Ishikawa (cell line): ENCODE data around the gene CELF2.

ENCODE experiments used
- CEBPB ChIP-seq: IDR thresholded peaks from 2 replicates; pipeline ENCODE4 v1.6.1; 2012
- CREB1 ChIP-seq: IDR thresholded peaks from 2 replicates; pipeline ENCODE4 v1.6.1; 2012; ENCODE audit warnings: low read depth
- EGR1 ChIP-seq: IDR thresholded peaks from 2 replicates; pipeline ENCODE4 v1.6.1; 2012
- EP300 ChIP-seq: IDR thresholded peaks from 2 replicates; pipeline ENCODE4 v1.6.1; 2012; ENCODE audit warnings: borderline replicate concordance
- FOXM1 ChIP-seq: IDR thresholded peaks from 2 replicates; pipeline ENCODE4 v1.6.1; 2012; ENCODE audit warnings: low read depth, borderline replicate concordance
- NFIC ChIP-seq: IDR thresholded peaks from 2 replicates; pipeline ENCODE4 v1.6.1; 2012
- RAD21 ChIP-seq: IDR thresholded peaks from 2 replicates; pipeline ENCODE4 v1.6.1; 2012; ENCODE audit warnings: low read depth
- TAF1 ChIP-seq: IDR thresholded peaks from 2 replicates; pipeline ENCODE4 v1.6.1; 2012; ENCODE audit warnings: low read depth, mild to moderate bottlenecking
- TCF12 ChIP-seq: IDR thresholded peaks from 2 replicates; pipeline ENCODE4 v1.6.1; 2012; ENCODE audit warnings: low read depth
- TEAD4 ChIP-seq: IDR thresholded peaks from 2 replicates; pipeline ENCODE4 v1.6.1; 2012
- YY1 ChIP-seq: IDR thresholded peaks from 2 replicates; pipeline ENCODE4 v1.6.1; 2012; ENCODE audit warnings: low read depth
- ZBTB7A ChIP-seq: IDR thresholded peaks from 2 replicates; pipeline ENCODE4 v1.6.1; 2012; ENCODE audit warnings: low read depth
- TF ChIP-seq, protein P1 (sequence below): IDR thresholded peaks from 2 replicates; pipeline ENCODE4 v1.6.1; 2012
- TF ChIP-seq, protein P2 (sequence below): IDR thresholded peaks from 2 replicates; pipeline ENCODE4 v1.6.1; 2012
- TF ChIP-seq, protein P3 (sequence below): IDR thresholded peaks from 2 replicates; pipeline ENCODE4 v1.6.1; 2012; ENCODE audit warnings: low read depth, mild to moderate bottlenecking

Gene CELF2

DNA sequence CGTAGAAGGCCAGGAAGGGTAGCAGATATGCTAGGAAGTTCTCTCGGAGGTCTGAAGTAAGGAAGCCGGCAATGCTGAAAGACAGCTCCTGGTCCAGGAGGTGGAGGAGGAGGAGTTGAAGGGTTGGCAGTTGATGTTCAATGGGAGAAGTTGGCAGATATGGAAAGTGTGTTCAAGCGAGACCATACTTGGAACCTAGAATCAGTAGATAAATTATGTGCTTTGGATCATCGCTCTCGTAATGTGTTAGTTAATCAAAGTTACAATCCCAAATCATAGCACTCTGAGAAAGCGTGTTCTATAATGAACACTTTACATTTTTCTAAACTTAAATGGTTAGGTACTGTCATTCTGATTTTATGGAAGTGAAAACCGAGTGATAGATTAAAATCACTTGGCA is 152.9 kb downstream of the CELF2 start:
- no peak for TF ChIP-seq TEAD4
- no peak for TF ChIP-seq FOXM1
- no peak for TF ChIP-seq EP300
- no peak for TF ChIP-seq YY1
- TF ChIP-seq, protein P1, sequence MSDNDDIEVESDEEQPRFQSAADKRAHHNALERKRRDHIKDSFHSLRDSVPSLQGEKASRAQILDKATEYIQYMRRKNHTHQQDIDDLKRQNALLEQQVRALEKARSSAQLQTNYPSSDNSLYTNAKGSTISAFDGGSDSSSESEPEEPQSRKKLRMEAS, result no peak
- TF ChIP-seq, protein P2, sequence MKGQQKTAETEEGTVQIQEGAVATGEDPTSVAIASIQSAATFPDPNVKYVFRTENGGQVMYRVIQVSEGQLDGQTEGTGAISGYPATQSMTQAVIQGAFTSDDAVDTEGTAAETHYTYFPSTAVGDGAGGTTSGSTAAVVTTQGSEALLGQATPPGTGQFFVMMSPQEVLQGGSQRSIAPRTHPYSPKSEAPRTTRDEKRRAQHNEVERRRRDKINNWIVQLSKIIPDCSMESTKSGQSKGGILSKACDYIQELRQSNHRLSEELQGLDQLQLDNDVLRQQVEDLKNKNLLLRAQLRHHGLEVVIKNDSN, result no peak
- TF ChIP-seq CEBPB, result no peak
- TF ChIP-seq TCF12, result no peak
- TF ChIP-seq ZBTB7A, result no peak
- TF ChIP-seq TAF1, result no peak
- TF ChIP-seq CREB1, result no peak
- TF ChIP-seq EGR1, result no peak
- no peak for TF ChIP-seq NFIC
- TF ChIP-seq, protein P3, sequence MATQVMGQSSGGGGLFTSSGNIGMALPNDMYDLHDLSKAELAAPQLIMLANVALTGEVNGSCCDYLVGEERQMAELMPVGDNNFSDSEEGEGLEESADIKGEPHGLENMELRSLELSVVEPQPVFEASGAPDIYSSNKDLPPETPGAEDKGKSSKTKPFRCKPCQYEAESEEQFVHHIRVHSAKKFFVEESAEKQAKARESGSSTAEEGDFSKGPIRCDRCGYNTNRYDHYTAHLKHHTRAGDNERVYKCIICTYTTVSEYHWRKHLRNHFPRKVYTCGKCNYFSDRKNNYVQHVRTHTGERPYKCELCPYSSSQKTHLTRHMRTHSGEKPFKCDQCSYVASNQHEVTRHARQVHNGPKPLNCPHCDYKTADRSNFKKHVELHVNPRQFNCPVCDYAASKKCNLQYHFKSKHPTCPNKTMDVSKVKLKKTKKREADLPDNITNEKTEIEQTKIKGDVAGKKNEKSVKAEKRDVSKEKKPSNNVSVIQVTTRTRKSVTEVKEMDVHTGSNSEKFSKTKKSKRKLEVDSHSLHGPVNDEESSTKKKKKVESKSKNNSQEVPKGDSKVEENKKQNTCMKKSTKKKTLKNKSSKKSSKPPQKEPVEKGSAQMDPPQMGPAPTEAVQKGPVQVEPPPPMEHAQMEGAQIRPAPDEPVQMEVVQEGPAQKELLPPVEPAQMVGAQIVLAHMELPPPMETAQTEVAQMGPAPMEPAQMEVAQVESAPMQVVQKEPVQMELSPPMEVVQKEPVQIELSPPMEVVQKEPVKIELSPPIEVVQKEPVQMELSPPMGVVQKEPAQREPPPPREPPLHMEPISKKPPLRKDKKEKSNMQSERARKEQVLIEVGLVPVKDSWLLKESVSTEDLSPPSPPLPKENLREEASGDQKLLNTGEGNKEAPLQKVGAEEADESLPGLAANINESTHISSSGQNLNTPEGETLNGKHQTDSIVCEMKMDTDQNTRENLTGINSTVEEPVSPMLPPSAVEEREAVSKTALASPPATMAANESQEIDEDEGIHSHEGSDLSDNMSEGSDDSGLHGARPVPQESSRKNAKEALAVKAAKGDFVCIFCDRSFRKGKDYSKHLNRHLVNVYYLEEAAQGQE, result no peak
- no peak for TF ChIP-seq RAD21

DNA sequence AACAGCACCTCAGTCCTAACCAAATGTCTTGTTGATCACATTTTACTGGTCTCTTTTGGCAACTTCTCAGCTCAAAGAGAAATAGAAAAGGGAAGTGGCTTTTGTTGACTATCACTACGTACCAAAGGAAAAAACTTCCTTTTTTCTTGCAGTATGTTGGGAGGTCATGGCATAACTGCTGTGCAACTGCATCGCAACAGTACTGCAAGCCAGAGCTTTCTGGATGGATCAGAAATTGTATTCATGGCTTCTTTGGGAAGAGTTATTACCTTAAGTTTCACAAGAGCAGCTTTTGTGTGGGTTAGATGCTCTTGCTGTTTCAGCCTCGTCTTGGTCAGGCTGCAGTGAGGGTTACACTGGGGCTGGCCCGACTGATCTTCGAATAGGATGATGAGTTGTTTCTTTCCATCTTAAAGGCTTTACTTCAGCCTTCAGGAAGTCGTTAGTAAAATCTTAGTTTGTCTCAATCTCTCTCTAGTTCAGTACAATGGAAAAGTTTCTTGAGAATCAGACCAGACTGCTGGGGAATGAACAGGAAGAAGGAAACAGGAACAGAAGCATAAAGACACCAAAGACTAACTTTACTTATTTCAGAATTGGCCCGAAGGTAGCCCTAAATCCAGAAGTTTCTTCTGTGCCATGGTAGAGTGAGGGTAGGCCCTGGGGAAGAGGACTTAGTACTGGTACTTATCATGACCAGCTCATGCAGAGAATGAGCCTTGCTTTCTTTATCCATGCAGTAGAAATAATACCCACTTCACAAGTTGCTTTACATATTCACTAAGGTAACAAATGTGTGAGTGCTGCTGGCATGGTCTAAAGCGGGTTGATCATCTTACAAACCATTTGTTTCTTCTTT is 153.6 kb downstream of the CELF2 start:
- TF ChIP-seq YY1 (no peak), FOXM1 (no peak), EGR1 (no peak), TAF1 (no peak), CEBPB (no peak), TCF12 (no peak), ZBTB7A (no peak), EP300 (no peak), TEAD4 (no peak), RAD21 (no peak)
- TF ChIP-seq, protein P3, result no peak

DNA sequence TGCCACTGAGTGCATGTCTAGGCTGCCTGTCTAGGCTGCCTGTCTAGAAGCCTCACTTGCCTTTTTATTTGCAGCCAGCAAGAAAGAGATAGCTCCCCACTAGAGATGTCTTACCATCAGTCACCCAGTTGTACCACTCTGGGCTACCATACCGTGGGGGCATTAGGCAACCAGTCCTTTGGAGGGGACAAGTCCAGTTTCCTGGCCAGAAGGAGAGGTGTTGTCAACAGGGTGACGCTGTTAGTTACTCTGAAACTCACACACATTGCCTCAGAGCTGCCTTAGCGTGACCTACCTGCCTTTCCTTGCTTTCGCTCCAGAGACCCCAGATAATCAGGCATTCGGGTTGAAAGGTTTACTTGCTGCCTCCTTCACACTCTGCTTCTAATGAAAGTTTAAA is 155.4 kb downstream of the CELF2 start:
- TF ChIP-seq, protein P1, result no peak
- no peak for TF ChIP-seq ZBTB7A
- no peak for TF ChIP-seq FOXM1
- TF ChIP-seq RAD21, result no peak
- TF ChIP-seq CREB1, result no peak
- no peak for TF ChIP-seq EP300
- TF ChIP-seq TCF12, result no peak
- TF ChIP-seq EGR1, result no peak
- TF ChIP-seq TAF1, result no peak
- TF ChIP-seq, protein P2, result no peak
- TF ChIP-seq, protein P3, result no peak
- TF ChIP-seq NFIC, result no peak
- TF ChIP-seq TEAD4, result no peak
- no peak for TF ChIP-seq CEBPB
- TF ChIP-seq YY1, result no peak

DNA sequence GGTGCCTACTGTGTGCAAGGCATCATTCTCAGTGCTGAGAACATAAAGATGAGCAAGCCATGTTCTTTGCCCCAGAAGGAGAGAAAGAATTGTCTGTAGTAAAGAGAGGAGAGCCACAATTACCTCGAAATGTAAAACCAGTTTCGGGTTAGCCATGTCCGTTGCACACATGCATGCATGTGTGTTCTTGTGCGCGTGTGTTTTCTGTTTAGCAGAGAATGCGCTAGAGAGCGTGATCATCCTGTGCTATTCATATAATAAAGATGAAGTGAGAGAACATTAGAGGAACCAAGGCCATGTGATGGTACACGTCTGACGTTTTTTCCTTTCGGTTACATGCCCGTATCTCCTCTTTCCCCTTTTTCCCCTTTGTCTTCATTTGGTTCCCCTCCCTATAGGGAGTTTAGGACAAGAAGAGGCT is 158.2 kb downstream of the CELF2 start:
- no peak for TF ChIP-seq TCF12
- TF ChIP-seq, protein P2, result no peak
- no peak for TF ChIP-seq YY1
- no peak for TF ChIP-seq RAD21
- no peak for TF ChIP-seq TEAD4
- TF ChIP-seq, protein P1, result no peak
- no peak for TF ChIP-seq FOXM1
- no peak for TF ChIP-seq EGR1
- TF ChIP-seq CEBPB, result no peak
- TF ChIP-seq EP300, result no peak
